GM18861 (cell line): ENCODE measurements around the gene TMBIM6.

ENCODE experiments used
- ATAC-seq: cut with Tn5 transposase; IDR thresholded peaks from one replicate; pipeline ENCODE4 v1.9.1; 2021; ENCODE audit not compliant: unreplicated experiment

The TMBIM6 gene

DNA sequence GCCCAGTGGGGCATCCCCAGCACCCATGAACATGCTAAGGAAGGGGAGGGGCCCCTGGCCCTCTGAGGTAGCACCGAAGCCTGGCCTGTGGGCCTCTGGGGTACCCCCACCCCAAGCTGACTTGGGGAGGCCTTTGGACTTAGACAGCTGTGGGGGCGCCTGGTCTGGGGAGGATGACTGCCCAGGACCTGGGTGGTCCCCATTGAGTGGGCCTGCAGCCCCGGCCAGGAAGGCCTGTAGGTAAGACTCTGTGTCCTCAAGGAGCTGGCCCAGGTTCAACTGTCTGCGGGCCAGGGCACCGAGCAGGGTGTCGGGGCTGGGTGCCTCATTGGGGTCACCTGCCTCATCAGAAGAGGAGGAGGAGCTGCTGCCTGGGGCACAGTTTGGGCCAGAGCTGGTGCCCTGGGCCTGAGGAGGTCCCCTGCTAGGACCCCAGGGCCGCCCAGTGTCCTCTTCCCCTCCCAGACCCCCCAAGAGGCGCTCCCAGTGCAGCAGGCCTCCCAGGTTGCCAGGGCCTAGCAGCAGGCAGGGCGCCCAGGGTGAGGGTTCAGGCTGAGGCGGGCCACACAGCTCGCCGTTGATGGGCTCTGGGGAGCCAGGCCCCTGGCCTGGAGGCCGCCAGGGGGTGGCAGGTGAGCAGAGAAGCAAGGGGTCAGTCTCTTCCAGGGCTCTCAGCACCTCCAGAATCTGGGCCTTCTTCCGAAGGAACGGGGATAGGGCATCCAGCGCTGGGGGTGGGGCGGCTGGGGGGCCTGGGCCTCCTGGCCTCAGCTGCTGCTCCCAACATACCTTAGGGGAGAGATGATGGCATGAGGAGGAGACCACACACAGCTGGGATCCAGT, 55.5 kb downstream of the TMBIM6 start:
- ATAC-seq, result no peak

DNA sequence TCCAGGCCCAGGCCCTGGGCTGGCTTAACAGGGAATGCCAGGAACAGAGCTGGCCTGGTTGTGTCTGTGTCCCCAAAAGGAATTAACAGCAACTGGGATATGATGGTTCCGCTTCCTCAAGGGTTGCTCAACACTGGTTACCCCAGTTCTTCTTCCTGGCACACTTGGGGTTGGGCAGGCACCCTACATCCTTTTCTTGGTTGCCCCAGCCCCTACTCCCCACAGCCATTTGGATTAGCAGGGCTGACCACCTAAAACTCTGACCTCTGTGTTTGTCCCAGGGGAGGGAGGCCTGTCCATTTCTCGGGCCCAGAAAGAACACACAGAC, 56.1 kb downstream of the TMBIM6 start:
- no peak for ATAC-seq

DNA sequence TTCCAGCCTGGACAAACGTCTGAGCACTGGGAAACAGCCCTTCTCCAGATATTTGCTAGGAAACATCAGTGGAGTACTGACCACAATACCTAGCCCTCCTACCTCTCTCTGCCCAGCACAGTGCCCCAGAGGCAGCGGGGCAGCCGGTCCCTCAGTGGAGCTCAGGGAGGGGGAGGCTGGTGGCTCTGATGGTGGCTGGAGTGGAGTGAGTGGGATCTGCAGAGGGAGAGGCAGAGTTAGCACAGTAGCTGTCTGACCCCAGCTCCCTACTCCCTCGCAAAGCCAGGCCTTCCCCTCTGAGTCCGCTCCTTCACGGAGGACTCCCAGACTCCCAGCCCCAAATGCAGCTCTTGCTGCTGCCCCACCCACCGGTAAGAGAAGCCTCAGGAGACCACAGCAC, 56.9 kb downstream of the TMBIM6 start:
- no peak for ATAC-seq

DNA sequence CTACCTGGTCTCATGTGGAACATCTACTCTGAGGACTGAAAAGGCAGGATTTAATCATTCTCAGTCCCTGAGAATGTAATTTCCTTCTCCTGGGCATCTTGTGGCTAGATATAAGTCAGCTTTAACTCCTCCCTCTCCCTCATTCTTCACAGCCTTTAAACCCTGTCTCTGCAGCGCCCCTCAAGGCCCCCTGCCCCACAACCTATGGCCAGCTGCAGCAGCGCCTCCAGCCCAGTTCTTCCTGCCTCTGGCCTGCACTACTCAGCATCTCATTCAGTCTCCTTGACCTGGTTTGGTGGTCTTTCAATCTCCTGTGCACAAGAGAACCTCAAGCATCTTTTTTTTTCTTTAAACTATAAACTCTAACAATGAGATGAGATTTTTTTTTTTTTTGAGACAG, 57.6 kb downstream of the TMBIM6 start:
- ATAC-seq, result no peak

DNA sequence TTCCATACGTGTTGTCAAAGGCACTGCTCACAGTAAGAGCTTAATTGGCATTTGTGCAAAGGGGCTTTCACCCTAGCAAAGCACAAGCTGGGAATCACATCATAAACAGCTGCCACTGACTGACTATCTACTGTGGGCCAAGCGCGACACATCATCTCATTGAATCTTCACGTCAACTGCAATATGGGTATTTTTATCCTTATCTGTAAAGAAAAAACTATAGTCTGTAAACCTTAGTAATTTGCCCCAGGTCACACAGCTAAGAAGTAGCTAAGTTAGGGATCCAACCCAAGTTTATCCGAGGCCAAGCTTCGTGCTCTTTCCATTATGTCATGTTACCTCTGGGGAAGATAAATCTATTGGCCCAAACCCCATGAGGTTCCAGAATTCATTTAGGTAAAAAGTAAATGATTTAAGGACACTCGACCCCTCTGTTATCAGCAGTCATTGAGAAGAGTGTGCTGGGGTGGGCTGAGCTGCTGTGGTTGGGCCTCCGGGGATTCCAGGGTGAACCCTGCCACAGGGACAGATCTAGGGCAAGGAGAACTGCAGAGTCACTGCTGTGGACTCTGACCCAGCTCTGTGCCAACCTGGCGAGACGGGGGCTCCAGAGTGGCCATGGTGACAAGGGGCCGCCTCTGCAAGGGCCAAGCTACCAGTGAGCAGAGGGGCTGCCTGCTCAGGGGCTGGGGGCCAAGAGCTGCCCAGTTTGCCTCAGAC, 59.2 kb downstream of the TMBIM6 start:
- no peak for ATAC-seq

DNA sequence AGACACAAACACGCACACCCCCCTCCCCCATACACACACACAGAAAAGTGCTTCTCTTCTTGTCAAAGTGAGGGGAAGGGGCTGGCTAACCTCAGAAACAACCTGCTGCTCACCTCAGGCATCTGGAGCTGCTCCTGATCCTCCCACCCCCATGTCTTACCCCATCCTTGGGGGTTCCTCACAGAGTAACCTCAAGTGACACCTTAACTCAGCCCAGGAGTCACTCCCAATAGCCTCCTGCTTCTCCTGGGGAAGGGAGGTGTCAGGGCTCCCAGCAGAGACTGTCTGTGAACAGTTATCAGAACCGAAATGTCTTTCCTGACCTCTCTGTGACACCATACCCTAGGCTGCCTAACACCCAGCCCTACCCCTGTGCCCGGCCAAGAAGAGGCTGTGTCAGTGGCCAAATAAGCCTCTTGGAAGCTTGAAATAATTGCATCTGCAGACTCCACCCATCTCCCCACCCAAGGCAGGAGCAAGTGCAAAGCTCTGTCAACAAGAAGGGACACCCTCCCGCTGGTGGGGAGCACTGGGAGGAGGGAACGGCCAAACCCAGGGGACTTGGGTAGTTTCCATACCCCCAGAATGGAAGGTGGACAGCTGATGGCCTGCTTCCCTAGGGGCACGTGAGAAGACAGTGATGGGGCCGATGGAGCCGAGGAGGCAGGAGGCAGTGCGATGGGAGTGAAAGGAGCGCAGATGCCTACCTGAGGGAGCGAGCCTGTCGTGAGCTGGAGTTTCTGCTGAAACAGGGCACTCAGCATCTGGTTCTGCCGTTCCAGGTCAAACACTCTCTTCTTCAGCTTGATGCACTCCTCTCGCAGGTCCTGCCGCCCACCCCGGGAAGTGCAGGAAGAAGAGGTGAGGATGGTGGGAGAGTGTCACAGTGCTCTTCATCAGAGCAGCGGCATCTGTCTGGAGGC, 60.0 kb downstream of the TMBIM6 start:
- ATAC-seq, result no peak

DNA sequence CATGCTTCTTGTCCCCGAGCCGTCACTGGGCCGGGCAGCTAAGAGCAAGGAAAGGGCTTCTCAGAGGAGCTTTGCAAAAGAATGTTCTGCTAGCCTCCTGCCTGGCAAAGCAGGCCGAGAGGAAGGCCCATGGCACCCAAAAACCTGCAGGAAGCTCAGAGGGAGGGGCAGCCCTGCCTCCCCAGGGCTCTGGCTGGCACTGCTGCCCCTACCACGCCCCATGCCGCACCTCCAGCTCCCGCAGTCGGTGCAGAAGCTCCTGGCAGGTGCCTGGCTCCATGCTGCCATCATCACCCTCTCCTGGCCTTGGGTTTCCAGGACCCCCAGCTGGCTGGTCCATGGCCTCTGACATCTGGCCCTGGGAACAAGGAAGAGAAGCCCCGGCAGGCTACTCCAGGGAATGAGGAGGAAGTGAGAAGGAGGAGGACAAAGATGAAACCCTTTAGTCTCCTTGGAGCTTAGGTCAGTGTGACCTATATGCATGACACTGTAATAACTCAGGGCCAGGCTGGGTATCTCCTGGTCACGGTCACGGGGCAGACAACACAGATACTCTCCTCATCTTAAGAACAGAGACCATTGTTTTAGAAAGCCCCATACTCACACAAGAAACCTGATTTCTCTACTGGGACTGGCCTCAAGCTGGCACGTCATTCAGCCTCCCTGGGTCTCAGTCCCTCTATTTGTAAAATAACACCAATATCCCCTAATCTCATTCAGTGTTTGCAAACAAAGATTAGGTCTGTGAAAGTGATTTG, 62.5 kb downstream of the TMBIM6 start:
- ATAC-seq, result no peak

DNA sequence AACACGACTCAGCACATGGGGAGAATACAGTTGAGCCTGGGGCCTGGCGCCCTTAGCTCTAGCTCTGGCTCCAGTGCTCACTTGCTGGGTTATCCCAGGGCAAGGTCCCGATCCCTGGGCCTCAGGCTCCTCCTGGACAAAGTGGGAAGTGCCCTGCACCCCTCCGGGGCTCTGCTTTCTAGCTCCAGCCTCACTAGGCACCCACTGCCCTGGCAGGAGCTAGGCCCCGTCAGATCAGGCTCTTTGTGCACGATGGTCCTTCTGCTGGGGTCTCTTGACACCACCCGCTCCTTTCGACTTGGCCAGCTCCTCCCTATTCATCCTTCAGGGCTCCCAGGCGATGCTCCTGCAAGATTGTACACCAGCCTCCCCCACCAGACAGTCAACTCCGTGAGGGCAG, 63.5 kb downstream of the TMBIM6 start:
- ATAC-seq, result no peak

DNA sequence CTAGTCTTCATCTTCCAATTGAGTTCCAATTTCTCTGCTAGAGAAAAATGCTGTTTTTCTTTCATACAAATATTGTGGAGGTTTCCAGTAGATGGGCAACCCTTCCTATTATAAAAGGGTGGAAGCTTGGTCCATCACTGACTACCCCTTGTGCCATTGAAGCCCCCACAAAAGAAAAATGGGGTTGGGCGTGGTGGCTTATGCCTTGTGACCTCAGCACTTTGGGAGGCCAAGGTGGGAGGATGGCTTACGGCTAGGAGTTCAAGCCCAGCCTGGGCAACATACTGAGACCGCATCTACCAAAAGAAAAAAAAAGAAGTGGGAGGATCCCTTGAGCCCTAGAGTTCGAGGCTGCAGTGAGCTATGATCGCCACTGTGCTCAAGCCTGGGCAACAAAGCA, 64.1 kb downstream of the TMBIM6 start:
- no peak for ATAC-seq

DNA sequence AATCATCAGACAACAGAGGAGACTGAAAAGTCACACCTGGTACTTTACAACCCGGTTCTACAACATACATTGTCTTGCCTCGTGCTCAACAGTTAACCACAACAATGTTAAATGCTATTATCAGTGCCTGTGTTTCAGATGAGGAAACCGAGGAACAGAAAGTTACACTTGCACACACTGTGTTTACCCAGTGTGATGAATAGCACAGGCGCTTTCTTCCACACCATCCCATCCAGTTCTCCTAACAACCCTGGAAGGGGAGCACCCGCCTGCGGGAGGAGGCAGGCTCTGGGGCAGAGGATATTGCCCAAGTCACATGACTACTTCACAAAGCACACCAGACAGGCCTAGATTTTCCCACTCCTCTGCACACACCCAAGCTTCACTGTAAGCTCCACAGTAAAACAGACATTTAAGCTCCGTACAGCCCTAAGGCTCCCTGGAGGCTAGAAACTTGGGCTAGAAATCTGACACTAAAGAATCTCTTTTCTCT, 65.0 kb downstream of the TMBIM6 start:
- no peak for ATAC-seq

DNA sequence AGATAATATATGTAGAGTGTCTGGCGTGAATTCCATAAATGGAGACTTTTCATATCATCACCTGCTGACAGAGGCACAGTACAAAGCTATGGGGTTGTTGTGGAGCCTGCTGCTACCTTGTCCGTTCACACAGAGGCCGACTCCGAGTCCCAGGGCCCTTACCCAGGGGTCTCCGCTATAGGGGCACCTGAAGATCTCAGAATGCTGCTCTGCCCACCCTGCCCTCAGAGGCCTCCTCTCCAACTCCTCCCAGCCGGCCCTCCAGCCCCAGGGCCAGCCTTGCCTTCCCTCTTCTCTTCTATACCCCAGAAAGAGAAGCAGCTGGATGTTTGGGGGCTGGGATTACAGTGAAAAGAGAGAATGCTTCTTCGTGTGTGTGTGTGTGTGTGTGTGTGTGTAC, 65.5 kb downstream of the TMBIM6 start:
- no peak for ATAC-seq

DNA sequence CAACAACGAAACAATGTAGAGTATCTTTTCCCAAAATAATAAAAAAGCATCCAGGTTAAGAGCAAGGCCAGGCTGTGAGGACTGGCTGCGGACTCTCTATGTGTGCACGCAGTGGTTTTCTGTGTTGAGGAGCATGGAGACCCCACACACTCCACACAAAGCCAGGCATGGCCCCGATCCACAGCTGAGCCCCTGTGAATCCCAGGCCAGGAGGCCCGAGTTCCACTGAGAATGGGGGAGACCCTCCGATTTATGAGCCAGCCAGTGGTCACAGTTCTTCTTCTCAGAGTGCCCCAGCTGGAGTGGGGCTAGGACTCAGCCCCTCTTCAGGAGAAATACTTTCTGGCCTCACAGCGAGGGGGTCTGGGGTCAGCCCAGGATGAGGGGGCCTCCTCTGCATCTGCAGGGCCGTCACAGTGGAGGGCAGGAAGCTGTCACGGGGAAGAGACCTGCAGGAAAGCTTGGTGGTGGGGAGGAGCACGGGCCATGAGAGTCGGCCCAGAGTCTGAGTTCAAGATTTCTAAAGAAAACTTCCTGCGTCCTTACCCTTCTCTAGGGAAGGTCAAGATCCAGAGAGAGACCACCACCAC, 66.7 kb downstream of the TMBIM6 start:
- ATAC-seq, result no peak

DNA sequence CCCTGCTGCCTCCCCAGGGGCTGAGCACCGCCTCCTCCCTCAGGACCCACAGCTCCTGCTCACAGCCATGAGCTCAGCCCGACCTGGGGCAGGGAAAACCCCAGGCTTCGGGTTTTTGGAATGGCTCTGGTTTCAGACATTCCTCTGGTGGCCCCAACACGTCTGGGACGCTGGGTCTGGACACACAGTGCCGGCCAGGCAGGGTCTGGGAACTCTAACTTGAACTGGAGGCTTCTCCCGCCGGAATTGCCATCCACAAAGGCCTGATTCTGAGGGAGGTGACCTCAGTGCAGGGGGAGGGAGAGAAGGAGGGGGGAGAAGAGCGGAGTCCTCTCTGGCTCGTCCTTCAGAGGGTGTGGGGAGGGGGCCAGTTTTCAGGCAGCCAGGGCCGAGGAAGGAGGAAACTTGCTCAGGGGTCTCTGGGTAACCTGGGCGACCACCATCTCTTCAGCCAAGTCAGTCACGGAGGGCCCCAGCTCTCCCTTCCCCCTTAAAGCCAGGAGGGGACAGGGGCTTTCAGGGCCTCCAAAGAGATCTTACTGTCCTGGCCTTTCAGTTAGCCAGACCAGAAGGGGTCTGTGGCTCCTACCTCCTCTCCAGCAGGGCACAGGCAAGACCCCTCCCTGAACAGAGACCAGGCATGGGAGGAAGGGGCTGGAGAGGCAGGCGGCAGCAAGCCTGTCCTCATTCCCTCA, 67.5 kb downstream of the TMBIM6 start:
- ATAC-seq, result no peak

DNA sequence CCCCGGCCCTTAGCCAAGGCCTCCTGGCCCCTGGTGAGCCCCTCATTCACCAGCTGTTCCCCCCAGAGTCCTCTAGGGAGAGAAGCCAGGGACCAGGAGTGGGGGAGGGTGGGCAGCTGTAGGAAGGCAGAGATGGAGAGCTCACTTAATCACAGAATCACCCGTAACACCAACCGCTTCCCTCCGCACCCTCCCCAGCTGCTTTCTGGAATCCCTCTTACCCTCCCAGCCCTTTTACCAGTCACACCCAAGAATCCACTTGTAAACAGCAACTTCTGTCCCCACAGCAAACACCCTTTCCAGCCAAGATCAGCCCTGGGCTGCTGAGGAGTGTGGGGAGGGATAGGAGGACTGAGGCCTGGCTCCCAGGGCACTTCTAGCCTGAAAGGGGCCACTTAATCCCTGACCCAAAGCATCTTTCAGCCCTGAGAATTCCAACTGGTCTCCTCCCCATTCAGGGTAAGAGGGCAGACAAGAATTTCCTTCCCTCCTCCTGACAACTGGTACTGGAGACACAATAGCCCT, 68.1 kb downstream of the TMBIM6 start:
- no peak for ATAC-seq

DNA sequence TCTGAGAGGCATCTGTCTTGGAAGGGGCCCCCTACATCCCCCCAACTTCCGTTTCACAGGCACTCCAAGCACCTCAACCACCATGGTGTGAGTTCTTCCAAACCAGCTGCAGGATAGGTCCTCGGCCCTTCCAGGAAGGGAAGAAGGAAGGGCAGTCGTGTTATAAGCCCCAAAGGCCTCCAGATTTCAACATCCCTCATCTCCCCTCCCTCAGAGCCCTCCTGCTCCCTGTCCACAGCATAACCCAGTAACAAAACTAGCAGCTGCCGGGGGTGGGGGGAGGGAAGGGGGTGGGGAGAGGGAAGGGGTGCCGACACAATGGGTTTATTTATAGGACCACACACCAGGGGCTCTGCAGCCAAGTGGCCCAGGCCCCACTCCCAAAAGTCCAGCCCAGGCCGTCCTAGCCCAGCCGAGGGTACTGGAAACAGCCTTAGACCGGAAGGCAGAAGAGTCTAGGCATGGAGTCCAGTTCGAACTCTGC, 68.6 kb downstream of the TMBIM6 start:
- no peak for ATAC-seq

DNA sequence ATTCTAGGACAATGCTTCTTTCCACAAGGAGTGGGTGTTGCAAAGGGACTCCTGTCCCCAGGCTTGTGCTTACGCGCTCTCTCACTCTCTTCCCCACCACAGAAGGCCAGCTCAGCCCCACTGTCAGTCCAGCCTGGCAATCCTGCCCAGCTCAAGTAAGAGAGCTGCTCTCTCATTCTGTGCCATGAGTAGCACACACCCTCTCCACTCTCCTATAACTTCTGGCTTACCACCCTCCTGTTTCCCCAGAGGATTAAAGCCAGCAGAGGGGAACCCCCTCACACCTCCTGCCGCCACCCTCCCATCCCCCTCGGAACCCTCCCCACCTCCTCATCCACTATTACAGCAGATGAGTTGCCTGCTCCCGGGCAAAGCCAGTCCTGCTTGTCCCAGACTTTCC, 69.8 kb downstream of the TMBIM6 start:
- ATAC-seq, result no peak

DNA sequence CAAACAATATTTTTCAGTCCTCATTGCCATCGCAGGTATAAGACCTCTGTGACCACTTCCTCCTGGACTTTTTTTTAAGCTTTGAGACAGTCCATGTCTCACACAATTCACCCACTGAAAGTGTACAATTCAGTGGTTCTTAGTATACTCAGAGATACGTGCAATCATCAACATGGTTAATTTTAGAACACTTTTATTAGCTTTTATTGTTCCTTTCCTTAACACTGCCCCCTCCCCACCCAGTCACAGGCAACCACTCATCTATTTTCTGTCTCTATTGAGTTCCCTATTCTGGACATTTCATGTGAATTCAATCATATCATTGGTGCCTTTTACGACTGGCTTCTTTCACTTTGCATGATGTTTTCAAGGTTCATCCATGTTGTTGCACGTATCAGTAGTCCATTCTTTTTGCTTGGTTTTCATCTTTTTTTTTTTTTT, 70.6 kb downstream of the TMBIM6 start:
- ATAC-seq, result no peak

DNA sequence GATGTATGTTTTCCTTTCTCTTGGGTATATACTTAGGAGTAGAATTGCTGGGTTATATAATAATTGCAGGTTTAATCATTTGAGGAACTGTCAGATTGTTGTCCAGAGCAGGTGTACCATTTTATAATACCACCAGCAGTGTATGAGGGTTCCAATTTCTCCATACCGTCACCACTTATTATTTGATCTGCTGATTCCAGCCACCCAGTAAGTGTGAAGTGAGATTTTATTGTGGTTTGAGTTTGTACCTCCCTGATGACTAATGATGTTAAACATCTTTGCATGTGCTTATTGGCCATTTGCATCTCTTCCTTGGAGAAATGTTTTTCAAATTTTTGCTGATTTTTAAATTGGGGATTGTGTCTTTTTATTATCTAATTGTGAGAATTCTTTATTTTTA, 71.8 kb downstream of the TMBIM6 start:
- no peak for ATAC-seq
